GM18526 (cell line): ENCODE data around the gene BOC.

Experiments used
- POLR2A ChIP-seq: IDR thresholded peaks from 3 replicates; pipeline ENCODE4 v1.6.1; 2011; ENCODE audit not compliant: insufficient read length; ENCODE audit errors: extremely low read depth

BOC gene

DNA sequence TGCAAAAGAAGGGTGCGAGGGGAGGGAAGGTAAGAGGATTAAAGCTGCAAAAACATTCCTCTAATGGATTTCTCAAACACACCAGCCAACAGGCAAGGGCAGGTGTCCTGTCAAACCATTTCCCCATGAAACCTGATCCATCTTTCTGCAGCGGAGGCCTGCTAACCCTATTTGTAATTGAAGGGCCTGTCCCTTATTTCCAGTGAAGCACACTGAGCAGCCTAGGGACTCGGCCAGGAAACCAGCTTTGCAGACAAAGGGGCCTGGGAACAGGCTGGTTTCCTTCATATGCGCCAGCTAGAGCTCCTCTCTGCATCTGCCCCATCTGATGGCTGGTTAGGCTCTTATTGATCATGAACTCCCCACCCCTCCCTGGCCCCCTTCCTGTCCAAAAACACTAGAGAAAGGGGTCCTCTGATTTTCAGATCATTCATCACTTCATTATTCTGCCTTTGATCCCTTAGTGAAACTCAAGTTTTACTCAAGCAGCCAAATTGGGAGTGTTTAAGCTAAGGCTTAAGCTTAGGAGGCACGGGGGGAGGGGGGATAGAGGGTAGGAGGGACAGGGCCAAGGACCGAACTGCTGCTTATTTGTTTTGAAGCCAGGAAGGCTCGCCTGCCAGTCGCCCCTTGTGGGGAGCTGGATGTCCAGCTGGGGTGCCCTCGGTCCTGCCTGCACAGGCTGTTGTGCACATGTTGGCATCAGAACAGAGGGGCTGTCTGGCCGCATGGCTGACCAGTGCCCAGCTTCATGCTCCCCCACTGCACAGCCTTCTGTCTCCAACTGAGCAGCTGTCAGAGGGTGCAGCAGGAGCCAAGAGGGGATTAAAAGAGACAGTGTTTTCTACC, 53.1 kb downstream of the BOC start:
- no peak for TF ChIP-seq POLR2A

DNA sequence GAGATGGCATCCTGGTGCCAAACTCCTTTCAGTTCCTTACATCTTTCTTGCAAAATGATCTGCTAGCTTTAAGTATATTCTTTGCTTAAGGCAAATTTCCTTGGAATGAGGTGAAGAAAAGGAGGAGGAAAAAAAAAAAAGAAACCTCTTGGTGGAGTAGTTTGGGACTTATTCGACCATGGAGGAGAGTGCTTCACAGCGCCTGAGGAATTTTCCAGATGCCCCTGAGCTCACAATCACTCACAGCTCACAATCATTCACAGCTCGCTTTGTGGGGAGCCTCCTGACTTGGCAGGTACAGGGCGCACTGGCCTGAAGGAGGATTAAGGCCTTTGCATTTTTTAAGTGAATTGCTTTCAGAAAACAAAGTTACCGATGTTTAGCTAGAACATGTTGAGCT, 53.9 kb downstream of the BOC start:
- no peak for TF ChIP-seq POLR2A

DNA sequence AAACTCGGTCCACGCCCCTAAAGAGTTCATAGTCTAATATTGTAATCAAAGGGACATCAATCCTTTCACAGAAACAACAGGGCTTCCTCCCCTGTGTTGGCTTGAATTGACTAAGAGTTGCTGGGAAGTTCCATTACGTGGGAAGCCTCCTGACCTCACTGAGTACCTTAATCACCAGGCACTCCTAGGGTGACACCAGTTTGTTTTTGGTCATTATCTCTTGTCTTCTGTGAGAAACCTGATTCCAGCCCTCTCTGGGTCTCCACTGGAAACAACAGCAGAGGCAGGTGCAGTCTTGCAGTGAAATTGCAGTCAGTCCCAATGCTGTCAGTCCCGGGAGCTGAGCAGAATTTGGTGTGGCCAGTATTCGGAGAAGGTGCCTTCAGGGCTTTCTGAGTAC, 55.4 kb downstream of the BOC start:
- no peak for TF ChIP-seq POLR2A

DNA sequence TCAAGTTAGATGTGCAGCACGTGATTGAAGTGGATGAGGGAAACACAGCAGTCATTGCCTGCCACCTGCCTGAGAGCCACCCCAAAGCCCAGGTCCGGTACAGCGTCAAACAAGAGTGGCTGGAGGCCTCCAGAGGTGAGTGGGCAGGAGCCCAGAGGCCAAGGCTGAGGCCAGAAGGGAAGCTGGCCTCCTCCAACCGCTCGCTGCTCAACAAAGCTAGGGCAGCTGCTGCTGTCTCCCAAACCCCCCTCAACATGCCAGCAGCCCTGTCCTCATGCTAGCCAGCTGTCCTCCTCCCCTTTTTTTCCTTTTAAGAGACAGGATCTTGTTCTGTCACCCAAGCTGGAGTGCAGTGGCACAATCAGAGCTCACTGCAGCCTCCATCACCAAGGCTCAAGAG, 57.0 kb downstream of the BOC start:
- TF ChIP-seq POLR2A, result no peak

DNA sequence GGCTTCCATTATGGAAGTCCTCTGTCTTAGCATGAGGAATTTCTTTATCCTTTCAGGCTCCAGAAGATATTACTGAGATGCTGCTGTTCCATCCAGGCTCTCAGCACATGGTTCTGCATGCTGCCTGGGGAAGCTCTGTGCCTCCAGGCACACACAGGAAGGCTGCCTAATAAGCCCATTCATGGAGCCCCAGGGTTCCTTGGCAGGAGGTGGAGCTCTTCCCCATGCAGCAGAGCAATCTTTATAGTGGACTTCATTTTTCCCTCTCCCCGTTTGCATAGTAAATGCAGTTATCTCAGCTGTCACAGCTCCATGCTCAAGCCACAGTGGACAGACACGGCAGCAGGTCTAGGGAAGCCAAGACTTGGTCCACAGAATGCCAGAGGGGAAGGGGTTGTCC, 57.6 kb downstream of the BOC start:
- TF ChIP-seq POLR2A, result no peak

DNA sequence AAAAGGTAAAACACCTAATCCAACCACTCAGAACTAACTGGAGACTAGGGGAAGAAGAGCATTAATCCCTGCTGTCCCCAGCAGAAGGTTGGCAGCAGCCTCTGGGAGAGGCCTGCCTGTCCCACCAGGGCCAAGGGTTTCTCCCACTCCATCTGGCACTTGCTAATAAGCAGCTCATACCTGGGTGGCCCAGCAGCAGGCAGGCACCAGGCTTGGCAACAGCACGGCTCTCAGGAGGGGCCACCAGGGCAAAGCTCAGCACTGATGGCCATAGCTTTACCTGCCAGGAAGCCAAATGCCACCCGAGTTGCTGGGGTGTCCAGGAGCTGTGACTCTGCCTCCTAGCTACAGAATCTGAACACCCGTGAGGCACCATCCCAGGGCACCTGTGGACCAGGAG, 58.3 kb downstream of the BOC start:
- TF ChIP-seq POLR2A, result no peak

DNA sequence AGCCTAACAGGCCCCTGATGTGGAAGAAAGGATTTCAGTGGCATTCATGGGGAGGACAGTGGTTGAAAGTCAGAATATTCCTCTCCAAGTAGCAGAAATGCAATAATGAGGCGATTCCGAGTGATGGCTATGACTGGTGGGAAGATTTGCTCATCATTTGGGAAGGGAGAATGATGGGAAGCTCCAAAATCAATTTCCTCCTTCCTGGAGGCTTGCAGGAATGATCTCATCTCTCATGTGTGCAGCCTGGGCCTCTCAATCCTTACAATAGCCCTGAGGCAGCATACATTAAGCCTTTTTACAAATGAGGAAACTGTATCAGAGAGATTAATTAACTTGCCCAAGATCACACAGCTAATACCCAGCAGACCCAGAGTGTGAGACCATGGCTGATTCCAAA, 58.7 kb downstream of the BOC start:
- TF ChIP-seq POLR2A, result no peak

DNA sequence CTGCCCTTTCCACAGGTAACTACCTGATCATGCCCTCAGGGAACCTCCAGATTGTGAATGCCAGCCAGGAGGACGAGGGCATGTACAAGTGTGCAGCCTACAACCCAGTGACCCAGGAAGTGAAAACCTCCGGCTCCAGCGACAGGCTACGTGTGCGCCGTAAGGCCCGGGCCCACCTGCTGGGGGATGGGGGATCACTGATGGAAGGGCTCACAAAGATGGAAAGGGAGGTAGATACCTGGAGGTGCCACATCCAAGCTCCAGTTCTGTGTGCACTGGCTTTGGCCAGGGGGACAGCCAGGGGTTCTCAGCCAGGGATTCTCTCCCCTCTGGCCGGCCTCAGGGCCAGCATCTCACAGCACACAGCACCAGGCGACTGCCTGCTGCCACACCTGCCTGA, 59.4 kb downstream of the BOC start:
- no peak for TF ChIP-seq POLR2A

DNA sequence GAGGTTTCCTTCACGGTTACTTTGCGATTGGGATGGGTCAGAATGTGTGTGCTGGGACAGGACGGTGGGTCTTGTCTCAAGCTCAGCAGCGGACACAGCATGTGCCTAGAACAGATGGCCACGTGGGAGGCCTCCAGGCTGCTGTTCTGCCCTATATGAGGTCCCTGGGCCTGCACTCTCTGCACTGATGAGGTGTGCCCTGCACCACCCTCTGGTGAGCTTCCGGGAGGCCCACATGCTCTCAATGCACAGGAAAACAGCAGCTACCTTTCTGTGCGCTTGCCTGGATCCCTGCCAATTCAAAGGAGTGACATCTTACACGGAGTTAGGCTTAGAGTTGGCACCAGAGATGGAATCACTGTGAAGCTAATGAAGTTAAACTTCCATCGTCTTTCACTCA, 59.8 kb downstream of the BOC start:
- TF ChIP-seq POLR2A, result no peak

DNA sequence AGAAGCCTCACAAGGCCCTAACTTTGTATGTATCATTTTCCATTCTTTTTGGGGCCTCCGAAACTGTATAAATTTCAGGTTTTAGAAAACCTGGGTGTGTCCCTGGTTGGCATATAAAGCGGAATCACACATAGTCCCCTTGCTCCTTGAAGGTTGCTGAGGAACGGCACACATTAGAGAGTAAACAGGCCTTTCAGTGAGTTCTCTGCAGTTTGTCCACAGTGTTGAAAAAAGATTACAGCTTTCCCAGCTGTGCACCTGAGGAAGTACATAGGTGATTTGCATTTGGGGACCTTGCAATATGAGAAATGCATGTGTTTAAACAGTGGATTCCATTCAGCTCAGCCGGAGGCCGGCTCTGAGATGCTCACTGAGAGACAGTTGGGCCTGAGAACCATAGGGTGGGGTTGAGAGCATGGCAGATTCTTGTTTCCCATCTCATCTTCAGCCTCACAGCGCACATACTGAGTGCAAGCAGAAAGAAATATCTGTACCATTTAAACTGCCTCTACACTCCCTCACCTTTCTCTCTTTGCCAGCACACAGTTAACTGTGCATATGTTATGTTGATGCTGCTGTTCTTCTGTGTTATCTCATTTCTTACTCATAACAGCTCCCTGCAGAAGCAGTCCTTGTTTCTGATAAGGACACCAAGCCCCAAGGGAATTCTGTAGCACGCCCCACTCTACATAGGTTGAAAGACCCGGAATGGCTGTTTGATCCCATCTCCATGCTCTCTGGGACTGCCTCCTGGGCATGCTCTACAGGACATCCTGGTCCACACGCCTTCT, 60.4 kb downstream of the BOC start:
- TF ChIP-seq POLR2A, result no peak

DNA sequence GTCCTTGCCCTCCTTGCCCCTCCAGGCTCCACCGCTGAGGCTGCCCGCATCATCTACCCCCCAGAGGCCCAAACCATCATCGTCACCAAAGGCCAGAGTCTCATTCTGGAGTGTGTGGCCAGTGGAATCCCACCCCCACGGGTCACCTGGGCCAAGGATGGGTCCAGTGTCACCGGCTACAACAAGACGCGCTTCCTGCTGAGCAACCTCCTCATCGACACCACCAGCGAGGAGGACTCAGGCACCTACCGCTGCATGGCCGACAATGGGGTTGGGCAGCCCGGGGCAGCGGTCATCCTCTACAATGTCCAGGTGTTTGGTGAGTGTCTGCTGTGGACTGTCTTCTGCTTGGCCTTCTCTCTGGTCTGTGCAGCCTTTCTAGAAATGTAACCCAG, 61.0 kb downstream of the BOC start:
- no peak for TF ChIP-seq POLR2A

DNA sequence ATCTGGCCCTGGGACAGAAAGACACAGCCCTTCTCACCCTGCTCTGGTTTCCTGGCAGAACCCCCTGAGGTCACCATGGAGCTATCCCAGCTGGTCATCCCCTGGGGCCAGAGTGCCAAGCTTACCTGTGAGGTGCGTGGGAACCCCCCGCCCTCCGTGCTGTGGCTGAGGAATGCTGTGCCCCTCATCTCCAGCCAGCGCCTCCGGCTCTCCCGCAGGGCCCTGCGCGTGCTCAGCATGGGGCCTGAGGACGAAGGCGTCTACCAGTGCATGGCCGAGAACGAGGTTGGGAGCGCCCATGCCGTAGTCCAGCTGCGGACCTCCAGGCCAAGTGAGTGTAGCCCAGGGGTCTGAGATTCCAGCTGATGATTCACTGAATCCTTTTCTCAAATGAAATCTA, 61.7 kb downstream of the BOC start:
- no peak for TF ChIP-seq POLR2A

DNA sequence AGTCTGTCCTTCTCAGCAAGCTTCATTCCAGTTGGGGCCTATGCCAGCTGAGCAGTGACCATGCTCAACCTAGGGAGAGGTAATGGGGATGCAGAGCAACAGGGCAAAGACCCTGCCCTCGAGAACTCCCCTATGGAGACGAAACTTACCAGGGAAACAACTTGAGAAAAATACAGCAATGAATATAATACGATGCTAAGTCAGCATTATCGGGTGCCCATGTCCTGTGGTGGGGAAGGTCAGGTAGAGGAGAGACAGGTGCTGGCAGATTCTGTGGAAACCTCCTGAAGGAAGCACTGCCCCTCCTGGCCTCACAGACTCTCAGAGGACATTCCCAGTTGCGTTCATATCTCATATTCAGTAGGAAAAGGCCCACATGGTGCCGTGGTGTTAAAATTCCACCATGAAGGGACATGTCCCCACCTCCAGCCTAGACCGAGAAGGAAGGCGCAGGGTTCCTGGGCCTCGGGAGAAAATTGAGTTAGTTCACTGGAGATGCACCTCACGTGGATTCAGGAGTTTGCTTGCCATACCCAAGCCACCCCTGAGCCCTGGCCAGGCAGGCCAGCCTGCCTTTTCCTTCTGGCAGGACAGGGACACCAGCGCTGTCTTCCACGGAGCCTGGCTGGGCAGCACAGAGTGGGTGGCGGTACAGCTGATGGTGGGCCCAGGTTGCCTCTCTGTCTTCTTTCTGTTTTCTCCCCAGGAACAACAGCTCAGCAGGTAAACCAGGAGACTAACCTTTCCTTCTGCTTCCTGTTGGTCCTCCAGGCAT, 62.4 kb downstream of the BOC start:
- no peak for TF ChIP-seq POLR2A

DNA sequence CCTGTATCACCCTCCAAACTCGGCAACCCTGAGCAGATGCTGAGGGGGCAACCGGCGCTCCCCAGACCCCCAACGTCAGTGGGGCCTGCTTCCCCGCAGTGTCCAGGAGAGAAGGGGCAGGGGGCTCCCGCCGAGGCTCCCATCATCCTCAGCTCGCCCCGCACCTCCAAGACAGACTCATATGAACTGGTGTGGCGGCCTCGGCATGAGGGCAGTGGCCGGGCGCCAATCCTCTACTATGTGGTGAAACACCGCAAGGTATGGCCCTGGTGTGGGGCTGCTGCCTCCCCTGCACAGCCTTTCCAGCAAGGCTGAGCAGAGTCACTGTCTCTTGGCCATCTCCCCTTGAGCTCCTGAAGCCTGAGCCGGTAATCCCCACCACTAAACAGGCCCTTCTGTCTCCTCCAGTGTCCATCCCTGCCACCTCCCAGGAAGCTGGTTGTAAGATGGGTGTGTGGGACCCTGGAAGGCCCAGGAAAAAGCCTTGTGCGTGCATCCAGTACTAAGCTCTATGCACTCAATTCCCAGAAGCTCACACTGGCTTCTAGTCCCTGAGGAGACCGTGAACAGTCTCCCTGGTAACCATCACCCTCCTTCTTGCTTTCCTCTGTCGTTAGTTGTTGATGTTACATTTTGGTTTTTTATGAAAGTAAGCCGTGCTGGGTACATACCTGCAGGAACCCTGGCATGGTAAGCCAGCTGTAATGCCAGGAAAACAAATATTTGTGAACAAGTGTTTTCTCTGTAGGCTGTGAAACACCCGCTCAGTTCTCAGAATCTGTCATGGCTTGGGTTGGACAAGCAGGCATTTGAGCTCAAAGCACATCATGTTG, 63.3 kb downstream of the BOC start:
- no peak for TF ChIP-seq POLR2A

DNA sequence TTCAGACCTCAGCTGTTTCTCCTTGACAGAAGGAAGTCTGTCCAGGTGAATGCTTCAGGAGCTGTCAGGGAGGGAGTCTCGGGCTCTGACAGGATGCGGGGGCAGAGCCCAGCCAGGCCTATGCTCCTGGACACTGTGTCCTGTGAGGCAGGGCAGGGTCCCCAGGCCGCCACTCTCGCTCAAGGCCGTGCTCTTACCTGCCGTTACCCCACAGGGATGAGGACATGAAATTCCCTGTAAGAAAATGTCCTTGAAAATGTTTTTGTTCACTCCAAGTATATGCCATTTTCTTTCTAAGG, 63.9 kb downstream of the BOC start:
- no peak for TF ChIP-seq POLR2A
